NCI-H2227 (cell line): ENCODE data around the gene PPME1.

ENCODE experiments used
- DNase-seq: peaks from one replicate; lab custom pipeline; 2025; ENCODE audit not compliant: unreplicated experiment; lab: John Stamatoyannopoulos, UW

The PPME1 gene

DNA sequence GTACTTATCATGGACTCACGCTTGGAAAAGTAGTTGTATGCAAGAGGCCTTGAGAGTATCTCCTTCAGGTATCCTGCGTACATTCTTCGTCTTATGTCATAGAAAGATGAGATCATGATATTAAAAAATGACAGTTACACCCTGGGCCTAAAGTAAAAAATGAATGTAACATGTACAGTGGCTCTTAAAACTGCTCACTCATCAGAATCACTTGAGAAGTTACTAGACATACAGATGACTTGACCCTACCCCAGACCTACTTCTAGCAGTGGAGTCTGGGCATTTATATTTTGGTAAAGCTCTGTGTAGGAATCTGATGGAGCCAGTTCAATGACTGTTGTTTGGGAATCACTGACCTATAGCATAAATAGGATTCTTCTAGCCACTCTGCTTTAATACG is 54.5 kb downstream of the PPME1 start:
- no peak for DNase-seq

DNA sequence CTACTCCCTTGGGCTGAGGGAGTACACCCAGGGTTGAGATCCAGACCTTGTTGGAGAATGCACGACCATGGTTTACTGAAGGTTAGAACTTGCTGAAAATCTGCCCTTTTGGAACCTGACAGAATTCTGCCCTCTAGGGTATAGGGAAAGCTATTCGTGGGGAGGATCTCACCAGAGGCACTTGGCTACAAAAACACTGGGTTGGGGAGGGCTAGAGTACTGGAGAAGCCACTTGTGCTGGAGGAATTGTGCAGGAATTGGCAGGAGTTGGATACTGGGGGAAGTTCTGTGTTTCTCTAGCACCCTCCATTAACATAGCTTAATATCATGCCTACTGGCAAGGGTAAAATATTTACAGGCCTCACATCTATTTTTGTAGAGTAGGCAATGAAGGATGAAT is 55.8 kb downstream of the PPME1 start:
- DNase-seq = no peak

DNA sequence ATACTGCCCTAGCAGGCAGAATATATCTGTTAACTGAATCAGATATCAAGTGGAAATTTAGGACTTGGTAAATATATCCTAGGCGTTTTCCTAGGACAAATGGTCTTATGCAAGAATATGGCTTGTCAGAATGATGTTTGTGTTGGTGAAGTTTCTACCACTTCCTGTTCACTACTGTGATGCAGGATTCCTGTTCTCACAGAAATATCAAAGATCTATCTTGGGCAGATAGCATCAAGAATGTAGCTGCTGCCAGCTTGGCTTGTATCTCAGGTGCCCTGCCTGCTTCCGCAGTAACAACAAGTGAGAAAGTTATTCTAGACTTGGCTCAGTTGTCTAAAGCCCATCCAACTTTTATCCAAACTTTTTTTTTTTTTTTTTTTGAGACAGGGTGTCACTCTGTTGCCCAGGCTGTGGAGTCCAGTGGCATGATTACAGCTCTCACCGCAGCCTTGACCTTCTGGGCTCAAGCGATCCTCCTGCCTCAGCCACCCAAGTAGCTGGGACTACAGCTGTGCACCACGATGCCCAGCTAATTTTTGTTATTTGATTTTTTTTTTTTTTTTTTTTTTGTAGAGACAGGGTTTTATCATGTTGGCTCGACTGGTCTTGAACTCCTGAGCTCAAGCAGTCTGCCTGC is 61.3 kb downstream of the PPME1 start:
- no peak for DNase-seq

DNA sequence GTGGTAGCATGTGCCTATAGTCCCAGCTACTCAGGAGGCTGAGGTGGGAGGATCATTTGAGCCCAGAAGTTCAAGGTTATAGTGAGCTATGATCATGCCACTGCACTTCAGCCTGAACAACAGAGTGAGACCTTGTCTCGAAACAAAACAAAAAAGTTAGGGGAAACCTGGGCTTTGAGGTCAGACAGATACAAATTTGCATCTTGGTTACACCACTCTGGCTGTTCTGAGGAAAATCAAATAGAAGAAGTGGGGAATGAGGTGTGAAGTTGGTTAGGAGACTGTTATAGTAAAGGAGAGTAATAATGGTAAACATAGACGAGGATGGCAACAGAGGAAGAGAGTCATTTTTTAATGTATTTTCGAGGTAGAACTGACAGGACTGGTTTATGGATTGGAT is 62.6 kb downstream of the PPME1 start:
- DNase-seq = no peak

DNA sequence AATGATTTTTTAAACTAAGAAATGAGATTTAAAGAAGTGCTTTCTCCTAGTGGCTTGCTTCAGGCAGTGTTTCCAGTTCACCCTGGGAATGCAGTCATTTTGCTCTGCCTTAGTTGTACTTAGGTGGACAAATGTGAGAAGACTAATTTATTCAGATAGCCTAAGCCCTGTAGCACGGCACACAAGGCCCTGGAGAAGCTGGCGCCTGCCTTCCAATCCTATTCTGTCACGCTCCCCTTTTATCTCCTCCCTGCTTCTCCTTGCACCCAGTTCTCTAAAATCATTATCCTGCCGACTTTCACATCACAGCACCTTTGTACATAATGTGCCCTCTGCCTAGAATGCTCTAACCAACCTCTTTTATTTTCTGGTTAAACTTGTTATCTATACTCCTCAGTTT is 64.0 kb downstream of the PPME1 start:
- DNase-seq = no peak

DNA sequence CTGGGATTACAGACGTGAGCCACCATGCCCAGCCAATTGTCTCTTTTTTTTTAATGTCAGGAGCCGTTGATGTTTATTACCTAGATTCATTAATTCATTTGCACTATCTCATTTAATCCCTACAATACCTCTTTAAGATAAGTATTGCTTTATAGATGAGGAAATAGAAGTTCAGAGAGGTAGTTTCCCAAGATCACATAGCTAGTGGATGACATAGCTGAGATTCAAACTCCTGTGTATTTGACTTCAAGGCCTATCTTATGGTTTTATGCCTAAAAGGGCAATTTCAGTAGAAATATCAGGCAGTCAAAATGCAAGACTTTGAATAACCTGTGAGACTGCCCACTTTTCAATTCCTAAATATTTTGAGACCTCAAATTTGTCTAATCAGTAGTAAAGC is 66.5 kb downstream of the PPME1 start:
- DNase-seq = no peak

DNA sequence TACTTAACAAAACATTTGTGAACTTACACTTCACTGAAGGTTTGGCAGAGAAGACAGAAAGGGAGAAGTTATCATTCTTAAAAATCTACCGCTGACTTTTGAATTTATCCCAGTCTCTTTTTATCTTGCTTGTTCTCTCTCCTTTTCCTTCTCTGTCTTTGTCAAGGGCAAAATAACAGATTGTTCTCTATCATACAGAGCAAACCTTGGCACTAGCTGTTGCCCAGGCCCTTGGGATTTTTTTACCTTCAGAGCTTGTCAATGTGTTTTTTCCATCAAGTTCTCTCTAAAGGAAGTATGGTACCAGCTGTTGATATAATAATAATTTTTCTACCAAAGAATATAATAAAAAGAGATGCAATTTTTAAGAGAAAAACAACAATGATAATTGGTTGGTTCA is 67.2 kb downstream of the PPME1 start:
- no peak for DNase-seq

DNA sequence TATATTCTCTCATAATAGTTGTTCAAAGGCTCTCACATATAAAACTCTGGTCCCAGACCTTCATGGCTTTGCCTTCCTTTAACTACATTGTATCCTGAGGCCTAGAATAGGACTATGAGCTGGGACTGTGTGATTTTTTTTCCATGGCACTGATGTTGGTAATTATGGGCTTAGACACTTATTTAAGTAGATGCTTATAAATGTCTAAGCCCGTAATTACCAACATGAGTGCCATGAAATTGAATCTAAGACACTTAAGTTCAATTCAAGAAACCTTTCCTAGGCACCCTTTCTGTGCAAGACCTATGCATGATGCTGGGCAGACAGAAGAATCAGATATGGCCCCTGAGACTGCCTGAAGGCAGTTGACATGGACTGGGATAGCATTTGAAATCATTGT is 77.4 kb downstream of the PPME1 start:
- peak; percentile 81 for DNase-seq

DNA sequence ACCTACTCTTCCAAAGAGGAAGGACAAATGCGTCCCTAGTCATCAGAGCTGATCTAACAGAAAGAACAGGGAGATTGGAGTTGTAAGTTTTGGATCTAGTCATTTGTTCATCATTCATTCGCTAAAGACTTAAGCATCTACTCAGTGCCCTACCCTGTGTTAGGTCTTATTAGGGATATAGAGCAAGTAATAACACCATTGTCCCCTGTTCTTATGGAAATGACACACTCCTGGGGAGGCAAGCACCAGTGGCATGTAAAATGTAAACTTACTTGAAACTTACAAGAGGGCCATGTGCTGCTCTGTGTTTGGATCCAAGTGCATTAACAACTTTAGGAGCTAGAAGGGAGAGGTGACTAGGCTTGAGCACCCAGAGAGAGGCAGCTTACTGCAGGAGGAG is 78.4 kb downstream of the PPME1 start:
- DNase-seq = no peak

DNA sequence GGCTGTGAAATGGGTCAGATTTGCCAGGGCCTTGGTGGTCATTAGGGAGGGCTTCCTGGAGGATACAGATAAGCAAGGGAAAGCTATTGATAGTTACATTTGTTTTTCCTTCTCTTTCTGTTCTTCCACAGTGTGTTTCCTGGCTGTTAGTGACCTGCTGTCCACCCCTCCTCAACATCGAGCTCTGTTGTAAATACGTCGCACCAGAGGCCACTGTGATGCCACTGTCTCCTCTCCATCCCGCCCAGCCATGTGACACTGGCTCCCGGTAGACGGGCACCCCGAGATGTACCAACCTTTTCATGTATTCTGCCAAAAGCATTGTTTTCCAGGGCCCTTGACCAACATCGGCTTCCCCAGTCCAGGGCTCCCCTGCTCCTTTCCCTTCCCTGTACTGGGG is 82.3 kb downstream of the PPME1 start:
- DNase-seq = no peak

DNA sequence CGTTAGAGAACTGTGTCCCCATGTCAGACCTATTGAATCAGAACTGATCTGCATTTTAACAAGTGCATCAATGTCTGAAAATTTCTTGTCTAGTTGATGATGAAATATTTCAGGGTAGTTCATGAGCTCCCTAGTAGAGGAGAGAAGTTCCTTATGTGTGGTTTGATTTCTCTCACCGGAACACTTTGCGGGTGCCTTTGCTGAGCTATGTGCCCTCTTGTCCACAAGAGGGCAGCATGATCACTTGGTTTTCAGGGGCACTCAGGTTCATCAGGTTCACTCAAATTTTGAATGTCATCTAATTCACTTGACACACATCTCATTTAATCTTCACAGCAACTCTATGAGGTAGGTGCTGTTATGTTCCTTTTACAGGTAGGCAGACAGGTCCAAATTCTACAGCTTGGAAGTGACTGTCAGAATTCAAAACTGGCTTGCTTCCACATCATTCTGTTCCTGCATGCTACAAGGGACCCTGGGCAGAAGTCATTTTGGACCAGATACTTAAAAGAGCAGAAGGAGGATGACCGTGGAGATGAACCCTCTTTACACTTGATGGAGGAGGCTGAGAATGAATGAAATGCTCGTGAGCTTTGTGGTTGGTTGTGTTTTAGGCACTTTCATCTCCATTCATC is 84.8 kb downstream of the PPME1 start:
- peak; percentile 64 for DNase-seq

DNA sequence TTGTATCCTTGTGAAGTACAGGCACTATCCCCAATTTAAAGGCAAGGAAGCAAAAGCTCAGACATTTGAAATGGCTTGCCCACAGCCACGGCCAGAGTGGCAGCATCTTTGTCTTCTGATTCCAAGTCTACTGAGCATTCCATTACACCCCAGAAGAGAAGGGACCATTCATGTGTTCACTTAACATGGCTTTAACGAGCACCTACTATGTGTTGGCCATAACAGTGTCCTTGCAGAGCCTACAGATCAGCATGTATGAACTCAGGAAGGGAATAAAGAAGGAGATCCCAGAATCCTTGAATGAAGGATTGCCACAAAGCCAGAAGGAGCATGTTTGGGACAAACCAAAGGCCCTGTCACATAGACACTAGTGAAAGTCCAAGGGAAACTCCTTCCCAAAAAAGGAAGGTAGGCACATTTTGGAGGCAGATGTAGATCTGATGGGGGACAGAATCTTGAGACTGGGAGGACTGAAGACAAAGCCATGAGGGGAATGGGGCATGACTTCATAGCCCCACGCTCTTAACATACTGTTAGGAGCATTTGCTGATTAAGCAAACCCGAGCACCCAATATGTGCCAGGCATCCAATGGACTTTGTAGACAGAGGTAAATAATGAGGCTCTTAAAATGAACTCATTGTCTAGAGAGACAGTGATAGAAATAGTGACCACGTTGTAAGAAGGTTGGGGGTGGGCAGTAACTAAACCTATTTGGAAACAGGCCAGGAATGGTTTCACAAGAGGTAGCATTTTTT is 85.5 kb downstream of the PPME1 start:
- DNase-seq = no peak

DNA sequence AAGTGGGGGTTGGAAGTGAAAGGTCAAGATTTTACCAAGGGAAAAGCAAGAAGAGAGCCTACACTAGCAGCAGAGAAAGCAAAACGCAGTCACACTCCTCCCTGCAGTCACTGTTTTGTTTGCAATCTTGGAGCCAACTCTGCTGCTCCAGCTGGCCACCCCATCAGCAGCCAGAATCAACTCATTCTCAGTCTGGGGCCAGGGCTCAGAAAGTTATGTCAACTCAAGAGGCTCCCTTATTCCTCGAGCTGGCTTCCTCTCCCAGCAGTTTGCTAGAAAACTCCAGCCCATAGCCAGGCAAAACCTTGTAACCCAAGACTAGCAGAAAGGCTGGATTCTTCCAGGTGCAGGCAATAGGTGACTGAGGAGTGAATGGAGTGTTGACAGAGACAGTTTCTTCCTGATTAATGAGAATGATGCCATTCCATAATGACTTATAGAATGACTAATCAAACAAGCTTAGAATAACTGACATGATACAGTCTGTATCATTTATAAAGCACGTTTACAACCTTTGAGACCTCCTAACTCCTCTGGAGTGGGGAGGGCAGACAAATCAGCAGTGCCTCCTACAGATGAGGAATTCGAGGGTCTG is 87.0 kb downstream of the PPME1 start:
- DNase-seq = no peak

DNA sequence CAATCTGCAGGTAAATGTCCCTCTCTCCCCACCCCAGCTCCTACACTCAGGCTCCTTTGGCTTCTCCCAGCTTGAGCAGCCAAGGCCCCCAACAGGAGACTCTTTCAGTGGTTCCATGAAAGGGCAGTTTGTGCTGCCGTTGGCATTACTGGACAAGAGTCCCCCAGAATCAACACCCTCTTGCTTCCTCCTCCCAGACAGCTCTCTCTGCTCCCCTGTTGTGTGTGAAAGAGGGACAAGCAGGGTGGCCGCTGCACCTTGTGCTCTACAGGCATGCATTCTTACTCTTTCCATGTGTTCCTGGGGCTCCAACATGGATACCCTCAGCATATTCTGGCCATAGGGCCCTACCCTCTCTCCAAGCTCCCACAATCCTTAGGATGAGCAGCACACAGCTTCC is 91.6 kb downstream of the PPME1 start:
- no peak for DNase-seq

DNA sequence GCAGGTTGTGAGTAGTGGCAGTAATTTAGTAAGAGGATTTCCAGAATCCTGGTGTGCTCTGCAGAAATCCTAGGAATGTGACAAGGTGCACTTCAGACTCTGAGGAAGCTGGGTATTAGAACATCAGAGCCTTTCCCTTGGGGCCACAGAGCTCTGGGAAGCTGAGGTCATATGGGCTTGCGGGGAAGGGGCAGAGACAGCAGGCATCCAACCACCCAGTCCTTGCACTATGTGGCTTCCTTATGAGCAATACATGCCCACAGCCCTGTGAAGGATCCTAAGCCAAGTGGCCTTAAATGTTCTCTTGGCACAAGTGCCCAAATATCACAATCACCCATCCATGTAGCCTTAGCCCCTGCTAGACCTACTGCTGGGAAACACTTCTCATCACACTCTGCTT is 94.2 kb downstream of the PPME1 start:
- no peak for DNase-seq

DNA sequence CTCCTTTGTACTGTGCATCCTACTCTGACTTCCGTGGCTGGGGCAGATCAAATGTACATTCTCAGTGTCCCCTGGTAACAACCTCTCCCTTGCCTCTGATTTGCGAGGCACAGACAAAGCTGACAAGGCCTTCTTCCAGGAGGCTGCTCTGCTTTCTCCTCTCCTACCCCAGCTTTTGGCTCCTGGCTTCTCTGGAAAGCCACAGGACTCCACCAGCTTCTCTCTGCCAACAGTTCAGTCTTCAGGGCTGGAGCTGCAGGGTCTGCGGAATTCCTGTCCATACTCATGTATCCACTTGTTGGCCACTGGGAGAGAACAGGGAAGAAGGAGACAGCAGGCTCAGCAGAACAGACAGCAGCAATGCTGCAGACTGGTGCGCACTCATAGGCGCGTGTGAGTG is 95.9 kb downstream of the PPME1 start:
- no peak for DNase-seq

DNA sequence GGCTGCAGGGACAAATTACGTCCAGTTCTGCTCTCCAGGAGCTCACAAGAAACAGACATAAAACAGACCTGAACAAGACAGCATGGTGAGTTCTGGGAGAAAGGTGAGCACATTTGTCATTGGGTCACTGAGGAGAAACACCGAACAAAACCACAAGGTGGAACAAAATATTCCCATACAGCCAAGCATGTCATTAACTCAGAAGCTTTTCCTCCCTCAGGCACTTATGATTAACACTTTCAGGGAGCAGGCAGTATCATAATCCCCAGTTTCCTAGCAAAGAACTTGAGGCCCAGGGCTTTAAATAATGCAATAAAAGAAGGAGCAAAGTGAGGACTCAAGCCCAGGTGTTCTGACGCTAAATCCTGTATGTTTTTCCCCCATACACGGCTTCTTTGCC is 97.4 kb downstream of the PPME1 start:
- DNase-seq = peak; percentile 13

DNA sequence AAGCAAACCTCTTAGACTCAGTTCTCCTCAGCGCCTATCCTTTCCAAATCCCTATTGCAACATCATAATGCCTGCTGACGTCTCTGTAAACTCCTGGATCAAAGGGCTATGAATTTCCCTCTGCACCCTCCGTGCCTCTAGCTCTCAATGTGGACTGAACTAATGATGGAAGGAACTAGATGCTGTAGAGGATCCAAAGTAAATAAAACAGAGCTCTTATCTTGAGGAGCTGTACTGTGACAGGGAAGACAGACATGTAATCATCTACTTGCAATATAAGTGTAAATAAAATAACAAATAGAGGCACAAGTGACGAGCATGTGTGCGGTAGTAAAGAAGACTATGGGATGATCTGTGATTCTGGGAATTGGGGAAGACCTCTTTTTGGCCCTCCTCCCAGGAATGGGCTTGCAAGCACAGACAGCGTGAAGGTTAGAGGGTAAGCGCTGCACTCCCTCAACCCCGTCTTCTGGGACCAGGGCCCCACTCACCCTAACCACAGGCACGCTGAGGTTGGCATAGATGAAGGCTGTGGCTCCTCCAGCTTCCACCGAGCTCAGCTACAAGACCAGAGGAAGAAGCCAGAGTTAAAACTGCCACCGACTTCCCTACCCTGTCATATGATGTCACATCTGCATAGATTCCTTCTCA is 98.2 kb downstream of the PPME1 start:
- no peak for DNase-seq

DNA sequence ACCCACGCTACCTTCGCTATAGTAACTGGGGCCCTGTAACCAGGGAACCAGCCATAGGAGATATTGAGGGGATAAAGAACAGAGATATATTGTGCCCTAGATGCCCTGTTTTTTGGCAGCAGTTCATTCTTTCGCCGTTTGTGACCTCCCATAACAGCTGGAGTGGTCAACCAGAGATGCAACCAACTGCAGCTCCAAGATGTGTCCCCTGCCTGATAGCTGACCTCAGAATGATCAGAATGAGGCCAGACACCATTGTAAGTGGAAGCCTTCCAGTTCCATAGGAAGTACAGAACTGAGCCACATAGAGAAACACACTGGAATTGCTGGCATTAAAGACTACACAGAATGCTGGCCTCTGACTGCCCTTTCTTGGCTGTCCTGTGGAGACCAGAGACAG is 101.2 kb downstream of the PPME1 start:
- DNase-seq = no peak

DNA sequence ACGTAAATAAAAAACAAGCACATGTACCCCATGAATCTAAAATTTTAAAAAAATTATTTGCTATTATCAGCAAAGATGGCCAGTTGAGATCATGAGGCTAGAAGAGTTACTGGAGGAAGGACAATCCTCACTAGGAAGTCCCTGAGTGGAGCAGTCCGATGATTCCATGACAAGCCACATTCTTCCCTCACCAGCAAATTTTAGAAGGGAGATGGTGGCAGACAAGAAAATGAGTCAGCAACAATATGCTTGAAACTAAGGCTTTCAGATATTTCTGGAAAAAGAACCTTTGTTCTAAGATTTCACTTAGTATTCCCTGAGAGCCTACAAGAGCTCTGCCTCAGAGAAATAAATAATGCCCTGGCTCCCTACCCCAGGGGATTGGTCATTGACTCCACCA is 105.5 kb downstream of the PPME1 start:
- no peak for DNase-seq

DNA sequence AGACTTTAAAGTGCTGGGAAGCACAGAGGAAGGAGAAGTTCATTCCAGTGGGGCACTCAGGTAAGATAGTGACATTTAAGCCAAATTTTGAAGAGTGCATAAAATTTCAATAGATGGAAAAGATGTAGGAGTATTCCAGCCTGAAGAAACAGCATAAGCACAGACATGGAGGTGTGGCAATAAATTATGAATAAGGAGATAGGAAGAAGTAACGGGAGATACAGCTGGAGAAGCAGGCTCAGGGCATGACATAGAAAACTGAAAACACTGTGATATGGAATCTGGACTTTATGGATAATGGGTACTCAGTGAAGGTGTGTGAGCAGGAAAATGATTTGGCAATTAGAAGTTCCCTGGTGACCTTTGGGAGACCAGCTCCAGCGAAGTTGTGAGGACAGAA is 107.0 kb downstream of the PPME1 start:
- DNase-seq = no peak

DNA sequence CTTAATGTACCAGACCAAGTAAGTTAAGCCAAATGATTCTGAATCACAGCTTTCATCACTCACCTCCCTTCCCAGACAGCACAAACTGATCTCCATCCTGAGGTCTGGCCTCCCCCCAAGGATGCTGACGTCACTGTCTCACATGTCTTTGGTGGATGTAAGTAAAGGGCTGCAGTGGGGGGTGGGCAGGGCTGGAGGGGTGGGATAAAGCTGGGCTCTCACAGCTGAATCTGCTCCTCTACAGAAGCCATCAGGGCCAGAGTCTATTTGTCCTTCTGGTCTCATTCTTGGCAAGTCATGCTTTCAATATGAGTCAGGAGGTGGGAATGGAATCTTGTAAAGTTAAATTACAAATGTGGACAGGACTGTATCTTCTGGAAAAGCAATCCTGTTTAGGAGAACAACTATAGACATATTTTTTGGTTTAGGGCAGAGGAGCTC is 107.7 kb downstream of the PPME1 start:
- DNase-seq = no peak
